ENCODE measurements around the gene NLGN1.

DNA sequence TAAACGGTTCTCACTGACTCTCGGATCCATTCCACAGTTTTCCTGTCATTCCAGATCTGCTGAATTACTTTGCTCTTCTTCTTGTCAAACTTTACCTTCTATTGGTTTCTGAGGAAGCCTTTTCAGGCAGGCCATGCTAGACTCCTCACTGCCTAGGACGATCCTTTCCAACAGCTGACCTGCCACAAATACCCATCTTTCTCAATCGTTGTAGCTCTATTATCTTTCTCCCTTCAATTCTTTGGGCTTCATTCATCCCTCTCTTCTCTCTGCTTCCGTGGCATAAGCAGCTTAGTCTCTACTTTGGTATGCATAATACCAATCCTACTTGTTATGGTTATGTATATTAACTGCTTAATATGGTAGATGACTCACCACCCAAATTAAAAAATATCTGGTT is 421.8 kb downstream of the NLGN1 start:
- no peak for TF ChIP-seq ZNF598 (CRISPR knock-in tag; IDR thresholded peaks at IDR 0.05; ENCODE audit: borderline replicate concordance)
- no peak for TF ChIP-seq POLR2AphosphoS5 (IDR thresholded peaks at IDR 0.05; ENCODE audit: low read depth, low read length)
- TF ChIP-seq, protein P1, sequence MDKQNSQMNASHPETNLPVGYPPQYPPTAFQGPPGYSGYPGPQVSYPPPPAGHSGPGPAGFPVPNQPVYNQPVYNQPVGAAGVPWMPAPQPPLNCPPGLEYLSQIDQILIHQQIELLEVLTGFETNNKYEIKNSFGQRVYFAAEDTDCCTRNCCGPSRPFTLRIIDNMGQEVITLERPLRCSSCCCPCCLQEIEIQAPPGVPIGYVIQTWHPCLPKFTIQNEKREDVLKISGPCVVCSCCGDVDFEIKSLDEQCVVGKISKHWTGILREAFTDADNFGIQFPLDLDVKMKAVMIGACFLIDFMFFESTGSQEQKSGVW (CRISPR knock-in tag; IDR thresholded peaks at IDR 0.05; ENCODE audit: borderline replicate concordance), result no peak
- TF ChIP-seq, protein P2, sequence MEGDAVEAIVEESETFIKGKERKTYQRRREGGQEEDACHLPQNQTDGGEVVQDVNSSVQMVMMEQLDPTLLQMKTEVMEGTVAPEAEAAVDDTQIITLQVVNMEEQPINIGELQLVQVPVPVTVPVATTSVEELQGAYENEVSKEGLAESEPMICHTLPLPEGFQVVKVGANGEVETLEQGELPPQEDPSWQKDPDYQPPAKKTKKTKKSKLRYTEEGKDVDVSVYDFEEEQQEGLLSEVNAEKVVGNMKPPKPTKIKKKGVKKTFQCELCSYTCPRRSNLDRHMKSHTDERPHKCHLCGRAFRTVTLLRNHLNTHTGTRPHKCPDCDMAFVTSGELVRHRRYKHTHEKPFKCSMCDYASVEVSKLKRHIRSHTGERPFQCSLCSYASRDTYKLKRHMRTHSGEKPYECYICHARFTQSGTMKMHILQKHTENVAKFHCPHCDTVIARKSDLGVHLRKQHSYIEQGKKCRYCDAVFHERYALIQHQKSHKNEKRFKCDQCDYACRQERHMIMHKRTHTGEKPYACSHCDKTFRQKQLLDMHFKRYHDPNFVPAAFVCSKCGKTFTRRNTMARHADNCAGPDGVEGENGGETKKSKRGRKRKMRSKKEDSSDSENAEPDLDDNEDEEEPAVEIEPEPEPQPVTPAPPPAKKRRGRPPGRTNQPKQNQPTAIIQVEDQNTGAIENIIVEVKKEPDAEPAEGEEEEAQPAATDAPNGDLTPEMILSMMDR (CRISPR knock-in tag; IDR thresholded peaks at IDR 0.05), result no peak
- no peak for TF ChIP-seq RAD21 (CRISPR knock-in tag; IDR thresholded peaks at IDR 0.05)
- TF ChIP-seq ZBTB38 (CRISPR knock-in tag; IDR thresholded peaks at IDR 0.05), result no peak
- TF ChIP-seq SP2 (CRISPR knock-in tag; IDR thresholded peaks at IDR 0.05), result no peak
- TF ChIP-seq MYC (CRISPR knock-in tag; IDR thresholded peaks at IDR 0.05; ENCODE audit: borderline replicate concordance), result no peak
